Effector CD8-positive, alpha-beta T cell (primary cell): ENCODE data around the gene ACVR1B.
A peak's percentile ranks its signal among the peaks of the same experiment; 100 is the strongest.

Source experiments
- DNase-seq: peaks from one replicate; lab custom pipeline; 2025; lab: John Stamatoyannopoulos, UW

Gene ACVR1B

DNA sequence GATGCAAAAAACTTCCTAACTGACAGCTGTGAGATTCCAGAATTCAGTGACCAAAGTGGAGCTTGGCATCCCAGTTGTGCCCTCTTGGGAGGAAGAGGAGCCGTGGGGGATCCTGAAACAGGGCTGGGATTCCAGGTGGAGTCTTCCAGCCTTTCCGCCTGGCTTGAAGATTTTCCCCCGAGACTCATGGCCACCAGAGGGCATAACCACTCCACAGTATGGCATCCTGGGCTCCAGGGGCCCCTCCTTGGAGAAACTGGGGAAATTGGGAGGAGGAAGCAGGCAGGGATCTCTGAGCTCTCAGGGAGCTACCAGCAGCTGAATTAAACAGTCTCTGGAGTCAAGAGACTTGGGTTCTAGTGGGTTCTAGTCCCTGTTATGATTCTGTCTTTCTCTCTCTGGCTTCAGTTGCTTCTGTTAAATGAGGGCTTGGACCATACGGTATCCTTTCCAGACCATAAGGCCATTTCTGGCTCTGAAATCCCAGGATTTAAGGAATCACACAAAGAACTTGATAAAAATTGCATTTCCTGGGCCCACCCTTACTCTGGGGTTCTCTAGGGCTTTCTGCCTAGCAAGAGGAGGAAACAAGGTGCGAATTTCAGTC lies 52.6 kb downstream of the ACVR1B start:
- DNase-seq, result no peak

DNA sequence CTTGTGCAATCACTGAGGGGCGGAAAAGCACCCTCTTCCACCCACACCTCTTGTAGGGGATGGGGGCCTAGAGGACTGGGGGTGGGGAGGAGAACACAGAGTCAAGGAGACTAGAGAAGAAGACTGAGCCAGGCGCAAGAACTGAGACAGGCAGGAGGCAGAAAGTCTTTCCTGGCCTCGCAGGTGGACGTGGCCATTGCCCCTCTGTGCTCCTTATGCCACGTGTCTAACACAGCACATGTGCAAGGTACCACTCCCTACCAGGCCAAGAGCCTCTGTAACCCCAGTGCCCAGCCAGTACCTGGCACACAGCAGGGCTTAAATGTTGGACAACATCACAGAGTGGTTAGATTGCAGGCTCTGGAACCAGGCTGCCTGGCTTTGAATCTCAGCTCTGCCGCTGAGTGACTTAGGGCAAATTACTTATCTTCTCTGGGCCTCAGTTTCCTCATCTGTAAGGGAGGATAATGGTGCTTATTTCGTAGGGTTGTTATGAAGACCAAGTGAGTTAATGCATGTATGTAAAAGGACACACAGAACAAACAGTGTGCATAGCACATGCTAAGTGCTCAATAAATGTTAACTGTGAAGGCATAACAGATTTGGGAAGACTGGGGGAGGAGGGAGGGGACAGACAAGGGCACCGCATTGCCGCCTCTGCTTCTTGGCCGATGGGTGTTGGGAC lies 53.9 kb downstream of the ACVR1B start:
- DNase-seq, result no peak

GRCh38 chr12:52005903-52006703 lies 54.6 kb downstream of the ACVR1B start:
- DNase-seq, result no peak

DNA sequence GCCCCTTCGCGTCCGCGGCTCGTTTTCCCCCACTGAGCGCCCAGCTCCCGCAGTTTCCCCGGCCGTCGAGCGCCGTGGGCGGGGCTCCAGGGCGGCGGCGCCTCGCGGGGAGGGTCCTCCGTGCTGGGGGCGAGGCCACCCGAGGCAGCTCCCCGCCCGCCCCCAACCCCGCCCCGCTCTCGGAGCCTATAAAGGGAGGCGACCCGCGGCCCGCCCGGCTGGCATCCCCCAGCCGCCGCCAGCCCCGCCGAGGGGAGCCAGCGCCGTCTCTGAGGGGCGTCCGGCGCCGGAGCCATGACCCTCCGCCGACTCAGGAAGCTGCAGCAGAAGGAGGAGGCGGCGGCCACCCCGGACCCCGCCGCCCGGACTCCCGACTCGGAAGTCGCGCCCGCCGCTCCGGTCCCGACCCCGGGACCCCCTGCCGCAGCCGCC lies 55.2 kb downstream of the ACVR1B start, which contains the start of gene TAMALIN:
Gene TAMALIN (plus strand): TSS at position 221 of the 432 bp plus-strand sequence. CDS start 74 bp downstream, at position 295.
- peak; percentile 86 for DNase-seq

DNA sequence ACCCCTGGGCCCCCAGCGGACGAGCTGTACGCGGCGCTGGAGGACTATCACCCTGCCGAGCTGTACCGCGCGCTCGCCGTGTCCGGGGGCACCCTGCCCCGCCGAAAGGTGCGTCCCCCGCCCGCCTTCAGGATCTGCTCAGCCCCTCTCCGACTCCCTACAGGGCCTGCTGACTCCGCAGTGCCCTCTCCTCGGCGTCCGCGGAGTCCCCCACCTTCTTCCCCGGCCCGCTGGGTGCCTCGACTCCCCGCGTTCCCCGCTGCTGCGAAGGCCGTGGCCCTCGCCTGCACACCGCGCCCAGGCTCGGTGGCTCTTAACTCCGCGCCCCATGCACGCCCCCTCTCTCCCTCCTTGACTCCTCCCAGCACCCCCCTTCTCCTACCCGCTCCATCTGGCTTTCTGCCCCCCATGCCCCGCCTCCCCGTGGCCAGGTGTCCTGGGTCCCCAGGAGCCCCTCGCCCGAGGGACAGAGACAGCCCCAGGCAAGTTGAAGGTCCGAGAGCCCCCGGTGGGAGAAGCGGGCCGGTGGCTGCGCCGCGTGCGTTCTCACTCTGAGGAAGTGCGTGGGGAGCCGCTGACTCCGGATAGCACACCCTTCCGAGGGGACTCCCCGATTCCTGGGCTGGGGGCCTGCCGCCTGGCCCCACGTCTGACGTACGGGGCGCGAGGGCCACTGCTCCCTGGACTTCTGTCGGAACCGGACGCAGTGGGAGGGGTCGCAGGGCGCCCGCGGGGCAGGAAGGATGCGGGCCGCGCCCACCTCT lies 55.8 kb downstream of the ACVR1B start:
- peak; percentile 50 for DNase-seq

DNA sequence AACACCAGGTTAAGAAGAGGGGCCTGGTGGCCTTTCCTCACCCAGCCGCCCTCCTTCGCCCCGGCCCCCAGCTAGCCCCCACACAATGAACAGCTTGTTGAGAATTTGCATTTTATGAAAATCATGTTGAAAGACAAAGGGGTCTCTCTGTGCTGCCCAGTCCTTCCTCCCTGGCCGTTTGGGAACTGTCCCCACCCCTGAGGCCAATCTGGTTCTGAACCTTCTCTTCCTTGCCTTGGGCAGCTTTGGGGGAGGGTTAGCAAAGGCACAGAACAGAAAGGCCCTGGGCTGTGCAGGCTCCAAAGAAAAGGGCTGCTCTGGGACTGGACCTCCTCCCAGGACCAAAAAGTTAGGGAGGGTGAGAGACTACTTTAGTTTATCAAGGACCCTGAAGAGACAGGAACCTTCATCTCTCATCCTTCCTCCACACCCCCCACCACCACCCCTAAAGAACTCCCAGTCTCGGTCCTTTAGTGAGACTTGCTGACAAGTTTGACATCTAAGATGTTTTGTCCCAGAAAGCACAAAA lies 56.5 kb downstream of the ACVR1B start:
- DNase-seq, result no peak

GRCh38 chr12:52009081-52009751 lies 57.7 kb downstream of the ACVR1B start:
- no peak for DNase-seq

DNA sequence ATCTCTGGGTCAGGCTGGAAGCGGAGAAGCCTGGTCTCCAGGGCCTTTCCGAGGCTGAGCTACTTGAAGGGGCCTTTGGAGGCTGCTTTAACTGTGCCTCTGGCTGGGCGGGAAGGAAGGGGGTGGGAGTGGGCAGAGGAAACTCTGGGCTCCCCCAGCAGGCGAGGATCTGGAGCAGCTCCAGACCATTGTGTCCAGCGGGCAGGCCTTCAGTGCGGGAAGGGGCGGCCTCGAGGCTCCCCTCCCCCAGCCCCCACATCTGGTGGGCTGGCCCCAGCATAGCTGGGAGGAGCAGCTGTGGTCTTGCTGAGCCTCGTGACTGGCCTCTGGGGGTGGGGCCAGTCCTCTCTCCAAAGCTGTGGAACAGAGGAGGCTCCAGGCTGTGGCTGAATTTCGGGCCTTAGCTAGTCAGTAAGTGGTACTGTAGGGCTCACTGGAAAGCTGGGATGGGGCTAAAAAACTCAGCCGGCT lies 58.7 kb downstream of the ACVR1B start:
- DNase-seq, result no peak

GRCh38 chr12:52010692-52011601 lies 59.4 kb downstream of the ACVR1B start:
- no peak for DNase-seq

DNA sequence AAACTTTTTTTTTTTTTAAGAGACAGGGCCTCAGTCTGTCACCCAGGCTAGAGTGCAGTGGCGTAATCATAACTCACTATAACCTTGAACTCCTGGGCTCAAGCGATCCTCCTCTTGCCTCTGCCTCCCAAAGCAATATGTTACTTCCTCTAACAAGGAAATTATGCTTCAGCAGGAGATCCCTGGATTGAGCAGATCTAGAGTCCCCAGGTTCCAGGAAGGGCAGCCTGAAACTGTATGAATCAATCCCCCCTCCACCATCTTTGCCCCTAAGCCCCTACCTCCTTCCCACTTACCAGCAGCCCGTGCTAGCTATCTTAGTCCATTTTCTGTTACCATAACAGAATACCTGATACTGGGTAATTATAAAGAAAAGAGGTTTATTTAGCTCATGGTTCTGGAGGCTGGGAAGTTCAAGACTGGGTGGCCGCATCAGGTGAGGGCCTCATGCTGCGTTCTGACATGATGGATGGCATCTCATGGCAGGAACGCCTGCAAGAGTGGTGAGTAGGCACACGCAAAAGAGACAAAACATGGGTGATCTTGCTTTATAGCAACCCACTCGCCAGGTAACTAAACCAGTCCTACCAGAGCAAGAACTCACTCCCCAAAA lies 60.2 kb downstream of the ACVR1B start:
- no peak for DNase-seq

- DNase-seq, result no peak
These were observed 62.3 kb downstream of the ACVR1B start for GRCh38 chr12:52013626-52014310.

- DNase-seq, result no peak
These were observed 63.4 kb downstream of the ACVR1B start for GRCh38 chr12:52014567-52015530.

GRCh38 chr12:52015532-52016041 lies 64.1 kb downstream of the ACVR1B start:
- no peak for DNase-seq

DNA sequence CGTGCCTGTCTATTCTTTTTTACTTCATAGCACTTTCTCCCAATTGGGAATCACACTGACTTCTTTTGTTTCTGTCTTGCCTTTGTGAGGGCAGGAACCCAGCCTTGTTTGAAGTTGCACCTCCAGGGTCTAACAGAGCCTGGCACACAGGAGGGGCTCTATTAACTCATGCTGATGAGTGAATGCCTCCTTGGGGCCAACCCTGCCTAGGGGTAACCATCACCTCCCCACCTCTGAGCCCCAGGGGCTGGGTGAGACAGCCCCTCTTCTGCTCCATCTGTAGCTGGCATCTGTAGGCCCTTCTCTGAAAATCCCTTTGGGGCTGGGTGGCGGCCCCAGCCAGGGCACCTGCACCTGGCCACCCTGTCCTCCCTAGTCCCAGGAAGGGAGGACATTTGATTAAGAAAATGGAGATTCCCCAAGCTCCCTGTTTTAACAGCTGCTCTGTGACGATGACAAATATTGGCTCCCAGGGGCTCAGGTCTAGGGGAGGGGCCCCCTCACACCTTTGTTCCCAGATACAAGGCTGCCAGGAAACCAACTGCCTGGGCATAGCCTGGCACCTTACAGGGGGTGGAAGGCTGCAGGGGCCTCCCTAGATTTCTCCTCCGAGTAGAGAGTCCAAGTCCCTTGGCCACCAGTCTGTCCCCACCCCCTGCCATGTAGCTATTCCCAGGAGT lies 67.1 kb downstream of the ACVR1B start:
- no peak for DNase-seq

DNA sequence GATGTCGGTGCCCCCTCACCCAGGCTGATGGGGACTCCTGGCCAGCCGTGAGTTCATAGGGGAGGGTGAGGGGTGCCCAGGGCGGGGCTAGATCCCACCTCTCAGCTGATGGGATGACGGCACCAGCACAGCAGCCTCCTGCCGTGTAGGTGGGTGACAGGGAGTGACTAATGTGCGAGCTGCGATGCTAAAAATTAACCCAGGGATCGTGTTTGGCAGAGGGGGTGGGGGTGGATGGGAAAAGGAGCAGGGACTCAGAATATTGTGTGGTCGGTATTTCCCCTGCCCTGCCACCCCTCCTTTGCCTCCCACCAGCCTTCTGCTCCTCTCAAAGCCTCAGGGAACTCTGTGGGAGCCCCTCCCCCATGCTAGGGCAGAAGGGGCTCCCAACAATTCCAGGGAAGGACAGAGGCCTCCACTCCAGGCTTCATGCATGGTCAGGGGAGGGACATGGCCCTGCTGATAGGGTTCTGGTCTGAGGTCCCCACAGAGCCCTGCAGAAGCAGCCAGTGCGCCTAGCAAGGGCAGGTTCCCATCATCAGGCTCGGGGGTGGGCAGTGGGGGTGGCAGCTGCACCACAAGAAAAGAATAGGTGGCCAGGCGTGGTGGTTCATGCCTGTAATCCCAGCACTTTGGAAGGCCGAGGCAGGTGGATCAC lies 67.7 kb downstream of the ACVR1B start:
- no peak for DNase-seq
